GM12874 (cell line): ENCODE results near the gene TUBA4B.

Source experiments
- CTCF ChIP-seq: IDR thresholded peaks from 2 replicates; pipeline ENCODE4 v1.5.1; 2011; ENCODE audit warnings: low read depth, mild to moderate bottlenecking, control low read depth, low read length, moderate library complexity; ENCODE audit not compliant: insufficient read depth

Gene TUBA4B

GRCh38 chr2:219252900-219253752, at the start of gene TUBA4B:
TUBA4B (plus strand) TSS chr2:219253243; CDS start chr2:219253408, 165 bp downstream.
- no peak for TF ChIP-seq CTCF

- no peak for TF ChIP-seq CTCF
Measured at GRCh38 chr2:219204425-219205164, 48.4 kb upstream of the TUBA4B start.

GRCh38 chr2:219205165-219205538, 47.9 kb upstream of the TUBA4B start:
- TF ChIP-seq CTCF, result no peak

GRCh38 chr2:219205981-219206327, 47.1 kb upstream of the TUBA4B start:
- no peak for TF ChIP-seq CTCF

GRCh38 chr2:219206328-219207133, 46.5 kb upstream of the TUBA4B start, which contains the start of gene ZFAND2B:
ZFAND2B (plus strand) TSS chr2:219206782; CDS start chr2:219206988, 206 bp downstream.
- no peak for TF ChIP-seq CTCF

GRCh38 chr2:219207134-219207883, 45.7 kb upstream of the TUBA4B start:
- TF ChIP-seq CTCF, result no peak
